C4-2B (cell line): ENCODE measurements around the gene KATNAL2.

Source experiments
- ZFX ChIP-seq: fragments of 450-650 bp; IDR thresholded peaks from 2 replicates; pipeline ENCODE4 v1.6.1; 2017
- TF ChIP-seq, protein P1 (sequence below): fragments of 450-650 bp; conservative IDR thresholded peaks from 2 replicates; pipeline ENCODE4 v1.5.1; 2017; ENCODE audit warnings: mild to moderate bottlenecking

DNA sequence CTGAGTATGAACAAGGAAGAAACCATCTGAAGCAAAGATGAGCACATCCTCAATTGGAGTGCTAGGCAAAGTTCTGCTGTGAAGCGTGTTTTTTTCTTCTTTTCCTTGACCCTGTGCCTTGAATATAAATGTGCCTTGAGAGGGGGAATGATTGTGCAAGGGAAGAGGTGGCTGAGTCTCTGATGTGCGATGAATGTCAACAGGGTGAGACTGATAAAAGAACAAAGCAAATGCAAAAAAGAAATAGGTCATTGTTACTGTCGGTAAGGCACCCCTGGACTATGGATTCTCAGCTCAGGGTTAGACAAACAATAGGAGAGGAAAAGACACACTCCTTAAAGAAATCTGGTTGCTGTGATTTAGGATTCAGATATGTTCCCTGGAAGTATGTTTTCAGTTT, 178.4 kb downstream of the KATNAL2 start:
- TF ChIP-seq, protein P1, sequence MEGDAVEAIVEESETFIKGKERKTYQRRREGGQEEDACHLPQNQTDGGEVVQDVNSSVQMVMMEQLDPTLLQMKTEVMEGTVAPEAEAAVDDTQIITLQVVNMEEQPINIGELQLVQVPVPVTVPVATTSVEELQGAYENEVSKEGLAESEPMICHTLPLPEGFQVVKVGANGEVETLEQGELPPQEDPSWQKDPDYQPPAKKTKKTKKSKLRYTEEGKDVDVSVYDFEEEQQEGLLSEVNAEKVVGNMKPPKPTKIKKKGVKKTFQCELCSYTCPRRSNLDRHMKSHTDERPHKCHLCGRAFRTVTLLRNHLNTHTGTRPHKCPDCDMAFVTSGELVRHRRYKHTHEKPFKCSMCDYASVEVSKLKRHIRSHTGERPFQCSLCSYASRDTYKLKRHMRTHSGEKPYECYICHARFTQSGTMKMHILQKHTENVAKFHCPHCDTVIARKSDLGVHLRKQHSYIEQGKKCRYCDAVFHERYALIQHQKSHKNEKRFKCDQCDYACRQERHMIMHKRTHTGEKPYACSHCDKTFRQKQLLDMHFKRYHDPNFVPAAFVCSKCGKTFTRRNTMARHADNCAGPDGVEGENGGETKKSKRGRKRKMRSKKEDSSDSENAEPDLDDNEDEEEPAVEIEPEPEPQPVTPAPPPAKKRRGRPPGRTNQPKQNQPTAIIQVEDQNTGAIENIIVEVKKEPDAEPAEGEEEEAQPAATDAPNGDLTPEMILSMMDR = no peak
- TF ChIP-seq ZFX = no peak
